GM21360 (cell line): ENCODE data around the gene FASN.
A peak's percentile ranks its signal among the peaks of the same experiment; 100 is the strongest.
"Not testable (repeated sequence)": the region's sequence is repeated elsewhere in the genome, so short reads cannot be mapped to it uniquely, and the experiment has no call there.

Source experiments
- ATAC-seq: cut with Tn5 transposase; IDR thresholded peaks from one replicate; pipeline ENCODE4 v1.9.1; 2021; ENCODE audit warnings: mild to moderate bottlenecking, moderate library complexity; ENCODE audit not compliant: unreplicated experiment

The FASN gene

GRCh38 chr17:82098169-82098938 is at the start of gene FASN:
Gene FASN, minus strand, starts transcription at chr17:82098236. Its CDS starts 1,791 bp downstream, at chr17:82096445.
- peak; percentile 64 for ATAC-seq

DNA sequence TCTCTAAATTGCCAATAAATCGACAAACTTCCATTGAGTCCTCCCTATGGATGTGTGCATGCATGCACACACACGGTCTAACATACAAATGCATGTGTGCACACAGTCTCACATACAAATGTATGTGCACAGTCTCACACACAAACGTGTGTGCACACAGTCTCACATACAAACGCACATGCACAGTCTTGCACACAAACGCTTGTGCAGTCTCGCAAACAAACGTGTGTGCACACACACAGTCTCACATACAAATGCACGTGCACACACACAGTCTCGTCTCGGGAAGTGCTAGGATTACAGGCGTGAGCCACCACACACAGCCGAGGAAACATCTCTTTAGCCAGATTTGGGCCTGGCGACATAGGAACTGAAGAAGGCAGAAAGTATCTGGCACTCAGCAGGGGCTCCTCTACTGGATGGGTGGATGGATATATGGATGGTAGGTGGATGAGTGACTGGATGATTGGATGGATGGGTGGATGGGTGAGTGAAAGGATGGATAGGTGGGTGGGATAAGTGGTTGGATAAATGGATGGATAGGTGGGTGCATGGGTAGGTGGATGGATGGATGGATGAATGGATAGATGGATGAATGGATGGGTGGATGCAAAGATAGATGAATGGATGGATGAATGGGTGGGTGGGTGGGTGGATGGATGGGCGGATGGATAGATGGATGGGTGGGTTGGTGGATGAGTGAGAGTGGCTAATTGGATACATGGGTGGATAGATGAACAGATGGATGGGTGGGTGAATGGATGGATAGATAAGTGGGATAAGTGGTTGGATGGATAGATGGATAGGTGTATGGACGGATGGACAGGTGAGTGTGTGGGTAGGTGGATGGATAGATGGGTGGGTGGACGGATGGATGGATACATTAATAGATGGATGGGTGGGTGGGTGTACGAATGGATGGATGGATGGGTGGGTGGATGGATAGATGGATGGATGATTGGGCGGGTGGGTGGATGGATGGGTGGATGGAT is 48.9 kb upstream of the FASN start:
- no peak for ATAC-seq

DNA sequence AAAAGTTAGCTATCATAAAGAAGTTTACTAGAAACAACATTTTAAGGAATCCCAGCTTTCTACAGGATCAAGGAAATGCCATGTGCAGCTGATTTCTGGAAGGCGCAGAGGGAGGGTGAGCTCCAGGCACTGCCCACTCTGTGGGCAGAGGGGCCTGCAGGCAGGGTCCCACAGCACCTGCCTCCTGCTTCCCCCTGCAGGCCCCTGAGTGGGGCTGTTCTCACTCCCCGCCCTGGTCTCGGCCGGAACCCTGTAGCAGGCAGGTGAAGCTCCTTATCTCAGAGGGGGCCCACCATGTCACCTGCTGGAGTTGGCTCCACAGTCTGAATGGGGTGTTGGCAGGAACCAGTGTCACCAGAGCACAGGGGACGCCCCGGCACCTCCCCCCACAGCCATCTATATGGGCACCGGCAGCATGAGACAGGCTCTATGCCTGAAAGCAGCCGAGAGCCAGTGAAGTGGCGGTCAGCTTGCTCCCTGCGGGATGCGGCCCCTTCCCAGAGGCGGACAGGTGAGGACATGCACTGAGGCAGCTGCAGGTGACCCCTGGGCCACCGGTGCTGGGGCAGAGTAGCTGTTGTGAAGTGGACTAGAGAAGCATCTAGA is 47.6 kb upstream of the FASN start:
- ATAC-seq, result no peak

- no peak for ATAC-seq
Observed at GRCh38 chr17:82143333-82143732, 45.3 kb upstream of the FASN start.

DNA sequence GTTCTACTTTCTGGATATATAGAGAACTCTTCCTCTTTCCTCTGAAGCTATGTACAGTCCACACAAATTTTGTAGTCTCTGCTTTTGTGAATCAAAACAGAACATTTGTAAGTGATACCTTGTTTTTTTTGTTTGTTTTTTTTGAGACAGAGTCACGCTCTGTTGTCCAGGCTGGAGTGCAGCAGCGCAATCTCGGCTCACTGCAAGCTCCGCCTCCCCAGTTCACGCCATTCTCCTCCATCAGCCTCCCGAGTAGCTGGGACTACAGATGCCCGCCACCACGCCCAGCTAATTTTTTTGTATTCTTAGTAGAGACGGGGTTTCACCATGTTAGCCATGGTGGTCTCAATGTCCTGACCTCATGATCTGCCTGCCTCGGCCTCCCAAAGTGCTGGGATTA is 41.9 kb upstream of the FASN start:
- ATAC-seq, result not testable (repeated sequence)

GRCh38 chr17:82138511-82138992 is 40.5 kb upstream of the FASN start:
- no peak for ATAC-seq

GRCh38 chr17:82134101-82134500 is 36.1 kb upstream of the FASN start:
- ATAC-seq, result no peak

- ATAC-seq, result not testable (repeated sequence)
Observed at GRCh38 chr17:82133166-82133953, 35.3 kb upstream of the FASN start.

DNA sequence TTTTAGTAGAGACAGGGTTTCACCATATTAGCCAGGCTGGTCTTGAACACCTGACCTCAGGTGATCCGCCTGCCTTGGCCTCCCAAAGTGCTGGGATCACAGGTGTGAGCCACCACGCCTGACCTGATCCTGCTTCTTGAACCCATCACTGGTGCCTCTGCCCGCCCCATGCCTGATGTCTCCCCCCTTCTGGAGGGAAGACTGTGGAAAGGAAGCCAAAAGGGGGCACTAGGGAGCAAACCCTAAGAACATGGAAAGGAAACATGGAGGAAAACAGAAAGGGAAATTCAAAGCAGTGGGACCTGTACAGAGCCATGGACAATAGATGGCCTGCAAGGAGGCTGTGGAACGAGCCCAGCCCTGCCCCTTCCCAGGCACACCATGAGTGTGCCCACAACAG is 31.1 kb upstream of the FASN start:
- no peak for ATAC-seq

DNA sequence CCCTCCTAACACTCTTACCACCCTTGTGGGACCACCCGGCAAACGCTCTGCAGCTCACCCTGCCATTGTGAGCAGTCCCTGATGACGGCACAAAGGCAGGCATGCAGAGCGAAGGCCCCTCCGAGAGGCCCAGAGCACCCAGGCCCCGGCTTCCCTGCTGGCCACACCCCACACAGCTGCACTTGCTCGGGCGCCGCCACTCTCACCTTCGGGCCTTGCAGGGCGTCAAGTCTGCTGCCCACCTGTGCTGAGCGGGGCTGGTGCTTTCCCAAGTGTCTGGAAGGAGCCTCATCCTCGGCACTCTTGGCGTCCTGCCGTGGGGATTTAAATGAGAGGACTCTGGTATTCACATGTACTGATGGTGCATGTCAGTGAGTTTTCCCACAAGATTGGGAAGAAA is 30.3 kb upstream of the FASN start:
- no peak for ATAC-seq

DNA sequence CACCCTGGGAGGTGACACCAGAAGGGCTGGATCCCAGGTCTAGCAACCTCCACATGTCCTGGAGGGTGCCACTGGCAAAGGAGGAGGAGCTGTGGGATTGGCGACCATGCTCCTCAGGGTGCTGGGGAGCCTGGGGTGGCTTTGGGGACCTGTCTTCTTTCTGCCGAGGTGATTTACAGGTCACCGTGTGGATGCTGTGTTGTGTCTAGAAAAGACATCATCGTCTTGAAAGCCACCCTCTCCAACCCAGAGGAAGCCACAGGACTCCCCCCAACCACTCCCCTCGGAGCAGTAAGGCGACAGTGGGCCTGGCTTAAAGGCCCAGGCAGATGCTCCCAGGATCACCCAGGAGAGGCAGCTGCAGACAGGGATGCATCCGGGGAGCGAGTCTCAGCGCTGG is 29.7 kb upstream of the FASN start:
- ATAC-seq, result no peak

- ATAC-seq, result no peak
Observed at GRCh38 chr17:82127315-82127595, 29.2 kb upstream of the FASN start.

GRCh38 chr17:82126556-82127314 is 28.7 kb upstream of the FASN start:
- no peak for ATAC-seq

- ATAC-seq, result no peak
Observed at GRCh38 chr17:82124101-82124500, 26.1 kb upstream of the FASN start.

- ATAC-seq, result no peak
Observed at GRCh38 chr17:82121660-82122629, 23.9 kb upstream of the FASN start.

- no peak for ATAC-seq
Observed at GRCh38 chr17:82121246-82121645, 23.2 kb upstream of the FASN start.

DNA sequence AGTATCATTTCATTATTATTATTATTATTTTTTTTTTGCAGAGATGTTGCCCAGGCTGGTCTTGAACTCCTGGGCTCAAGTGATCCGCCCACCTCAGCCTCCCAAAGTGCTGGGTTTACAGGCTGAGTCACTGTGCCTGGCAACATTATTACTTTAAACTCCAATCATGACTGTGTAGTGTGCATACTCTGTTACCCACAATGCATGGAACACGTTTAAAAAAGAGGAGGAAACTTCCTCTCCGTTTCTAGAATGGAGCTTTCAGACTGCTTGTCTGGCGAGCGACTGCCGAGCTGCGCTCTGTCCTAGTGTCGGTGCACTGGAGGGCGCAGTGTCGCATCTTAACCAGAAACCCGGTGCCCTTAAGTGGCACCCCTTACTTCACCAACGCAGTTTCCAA is 22.1 kb upstream of the FASN start:
- no peak for ATAC-seq

DNA sequence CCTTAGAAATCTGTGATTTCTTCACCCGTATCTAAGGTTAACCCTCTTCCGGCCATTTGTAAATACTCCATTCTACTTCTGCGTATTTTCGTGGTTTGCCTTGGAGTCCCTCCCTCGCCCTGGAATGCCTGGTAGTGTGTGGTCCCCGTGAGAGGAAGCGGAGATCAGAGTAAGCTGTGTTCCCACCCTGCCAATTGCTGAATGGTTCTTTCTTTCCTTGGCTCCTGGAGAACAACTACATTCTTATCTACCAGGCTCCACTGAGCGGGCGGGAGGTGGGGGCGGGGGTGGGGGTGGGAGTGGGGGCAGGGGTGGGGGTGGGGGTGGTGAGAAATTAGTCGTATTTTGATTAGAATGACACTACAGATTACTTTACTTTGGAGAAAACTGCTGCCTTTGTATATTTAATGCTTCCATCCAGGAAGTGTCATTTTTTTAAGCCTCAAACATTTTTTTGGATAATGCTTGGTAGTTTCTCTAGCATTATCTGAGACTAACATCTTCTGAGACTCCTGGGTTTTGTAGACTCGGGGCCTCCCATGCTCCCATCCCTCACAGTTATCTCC is 20.9 kb upstream of the FASN start:
- ATAC-seq, result no peak
